ENCODE results near the gene GATC.

GATC gene

DNA sequence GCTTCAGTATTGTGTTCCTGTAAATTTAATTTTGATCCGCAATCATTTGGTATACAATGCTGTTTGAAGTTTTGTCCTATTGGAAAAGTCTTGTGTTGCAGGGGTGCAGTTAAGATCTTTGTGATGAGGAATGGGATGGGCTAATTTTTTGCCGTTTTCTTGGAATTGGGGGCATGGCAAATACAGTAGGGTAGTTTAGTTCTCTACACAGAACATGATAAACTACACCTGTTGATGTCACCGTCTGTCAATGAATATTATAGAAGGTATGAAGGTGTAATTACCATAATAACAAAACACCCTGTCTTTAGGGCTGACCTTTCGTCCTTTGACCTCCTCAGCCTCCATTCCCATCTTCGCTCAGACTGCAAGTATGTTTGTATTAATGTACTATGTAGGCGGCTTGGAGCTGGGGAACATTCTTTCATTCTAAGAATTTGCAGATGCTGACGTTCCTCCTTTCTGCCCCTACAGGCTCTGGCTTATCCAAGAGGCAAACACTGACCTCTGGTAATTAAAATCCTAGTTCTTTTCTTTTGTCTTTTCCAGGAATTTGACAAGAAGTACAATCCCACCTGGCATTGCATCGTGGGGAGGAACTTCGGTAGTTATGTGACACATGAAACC is 51.4 kb downstream of the GATC start:
- DNase-seq (ENCODE audit: low spot score) = no peak

DNA sequence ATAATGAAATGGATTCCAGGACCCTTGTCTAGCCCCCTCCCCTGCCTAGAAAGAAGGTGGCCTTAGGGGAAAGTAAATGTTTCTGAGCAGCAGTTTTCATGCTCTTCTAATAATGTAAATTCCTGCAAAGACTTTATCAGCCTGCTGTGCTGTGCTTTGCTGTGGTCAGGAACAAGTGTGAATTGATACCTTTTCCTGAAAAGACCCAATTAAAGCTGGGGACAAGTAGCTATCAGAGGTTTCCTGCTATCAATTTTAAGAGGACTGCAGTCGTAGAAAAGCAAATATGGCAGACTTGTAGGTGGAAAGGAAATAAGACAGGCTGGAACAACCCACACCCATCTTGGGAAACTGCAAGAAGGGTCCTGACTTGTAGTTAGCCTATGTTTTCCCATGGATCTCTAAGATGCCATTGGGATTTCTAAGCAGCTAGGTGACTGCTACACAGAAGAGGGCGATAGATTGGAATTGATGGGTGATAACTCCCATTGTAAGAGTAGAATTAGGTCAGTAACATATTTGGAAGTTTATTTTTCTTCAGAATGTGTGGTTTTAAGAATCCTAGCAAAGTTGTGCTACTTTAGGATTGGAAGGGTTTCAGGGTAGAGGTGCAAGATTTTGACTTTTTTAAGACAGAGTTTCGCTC is 52.7 kb downstream of the GATC start:
- no peak for DNase-seq (ENCODE audit: low spot score)

DNA sequence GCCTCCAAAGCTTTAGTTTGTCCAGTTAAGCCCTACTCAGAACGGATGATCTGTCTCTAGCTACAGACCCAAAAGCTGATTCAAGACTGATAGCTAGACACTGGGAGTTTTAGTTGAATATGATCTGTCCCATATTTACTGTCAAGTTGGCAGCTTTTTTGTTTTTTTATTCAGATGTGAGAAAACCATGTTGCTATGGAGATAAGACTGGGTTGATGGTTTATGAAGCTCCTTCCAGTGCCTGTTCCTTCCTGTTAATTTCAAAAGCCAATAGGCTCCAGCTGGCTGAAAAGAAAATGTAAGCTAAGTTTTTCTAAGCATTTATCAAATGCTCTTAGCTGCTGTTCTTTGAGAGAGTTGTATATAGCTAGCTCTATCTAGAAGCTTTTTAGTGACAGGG is 54.3 kb downstream of the GATC start:
- no peak for DNase-seq (ENCODE audit: low spot score)

DNA sequence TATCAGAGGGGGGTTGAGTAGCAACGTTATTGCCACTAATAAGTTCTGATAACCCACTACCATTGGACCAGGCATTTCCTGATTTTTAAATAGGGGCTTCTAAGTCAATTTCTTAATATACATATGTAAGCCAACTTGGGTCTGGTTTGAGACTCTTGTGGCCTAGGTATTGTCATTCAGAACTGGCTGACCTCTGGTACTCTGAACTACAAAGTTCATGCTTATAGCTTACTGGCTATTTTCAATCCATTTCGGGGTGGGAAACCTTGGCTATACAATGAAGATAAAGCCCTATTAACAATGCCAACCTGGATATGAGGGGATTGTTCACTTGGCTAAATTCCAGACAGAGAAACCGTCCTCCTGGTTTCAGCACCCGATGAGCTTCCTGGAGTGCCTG is 58.3 kb downstream of the GATC start:
- DNase-seq (ENCODE audit: low spot score) = no peak

DNA sequence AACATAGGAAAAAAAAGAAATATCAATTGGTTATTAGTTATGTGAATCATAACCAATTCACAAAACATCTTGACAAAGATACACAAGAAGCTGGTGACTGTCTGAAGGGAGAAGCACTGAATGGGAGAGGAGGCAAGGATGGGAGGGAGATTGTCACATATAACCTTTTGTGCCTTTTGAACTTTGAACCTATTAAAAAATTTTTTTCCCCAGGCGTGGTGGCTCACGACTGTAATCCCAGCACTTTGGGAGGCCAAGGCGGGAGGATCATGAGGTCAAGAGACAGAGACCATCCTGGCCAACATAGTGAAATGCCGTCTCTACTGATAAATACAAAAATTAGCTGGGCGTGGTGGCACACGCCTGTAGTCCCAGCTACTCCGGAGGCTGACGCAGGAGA is 62.3 kb downstream of the GATC start:
- no peak for DNase-seq (ENCODE audit: low spot score)

Measured in hematopoietic multipotent progenitor cell treated with erythropoietin and hydrocortisone succinate and interleukin-3 and kit ligand, for 17 days (in vitro differentiated cells).